Neuronal stem cell (in vitro differentiated cells): ENCODE data around the gene TANGO6.
A peak's percentile ranks its signal among the peaks of the same experiment; 100 is the strongest.

Source experiments
- DNase-seq: peaks from one replicate; pipeline ENCODE4 v3.0.0-alpha.2; 2013; ENCODE audit warnings: low spot score
- H2AFZ ChIP-seq: one replicate; pipeline ENCODE4 v1.6.1; 2013; ENCODE audit warnings: mild to moderate bottlenecking, low read length, inconsistent platforms
- H2AK5ac ChIP-seq: 2 replicates; pipeline ENCODE4 v1.6.1; 2013; ENCODE audit warnings: low read depth, mild to moderate bottlenecking, inconsistent platforms, low read length, moderate library complexity, mixed read lengths
- H2BK120ac ChIP-seq: 2 replicates; pipeline ENCODE4 v1.6.1; 2013; ENCODE audit warnings: low read depth, mild to moderate bottlenecking, inconsistent platforms, low read length, moderate library complexity, mixed read lengths
- H2BK12ac ChIP-seq: one replicate; pipeline ENCODE4 v1.6.1; 2013; ENCODE audit warnings: low read length, inconsistent platforms
- H2BK15ac ChIP-seq: 2 replicates; pipeline ENCODE4 v1.6.1; 2013; ENCODE audit warnings: mild to moderate bottlenecking, low read length, inconsistent platforms, mixed read lengths
- H2BK5ac ChIP-seq: one replicate; pipeline ENCODE4 v1.6.1; 2013; ENCODE audit warnings: inconsistent platforms, mild to moderate bottlenecking, low read length, moderate library complexity
- H3K14ac ChIP-seq: one replicate; pipeline ENCODE4 v1.6.1; 2013; ENCODE audit warnings: low read length, inconsistent platforms
- H3K18ac ChIP-seq: 2 replicates; pipeline ENCODE4 v1.6.1; 2013; ENCODE audit warnings: low read length, inconsistent platforms
- H3K23ac ChIP-seq: 2 replicates; pipeline ENCODE4 v1.6.1; 2013; ENCODE audit warnings: low read depth, mild to moderate bottlenecking, mixed read lengths, low read length, inconsistent platforms; ENCODE audit not compliant: poor library complexity
- H3K27ac ChIP-seq: replicated peaks from 3 replicates; pipeline ENCODE4 v1.5.1; 2013; ENCODE audit warnings: low read length, inconsistent platforms
- H3K27me3 ChIP-seq, 3 experiments: 2 replicates each; pipeline ENCODE4 v1.6.1; 2013; ENCODE audit warnings: low read length in 3 of 3, mild to moderate bottlenecking in 2 of 3, inconsistent platforms in 1 of 3, low read depth in 1 of 3, mixed read lengths in 1 of 3, moderate library complexity in 1 of 3; ENCODE audit not compliant: control insufficient read depth in 3 of 3, insufficient read depth in 3 of 3
- H3K36me3 ChIP-seq, 2 donors: replicated peaks in 1 of 2; 2 replicates each; pipeline ENCODE4 v1.6.1; 2013; ENCODE audit warnings: low read length in 2 of 2; ENCODE audit not compliant: control insufficient read depth in 2 of 2, insufficient read depth in 2 of 2
- H3K4ac ChIP-seq: 2 replicates; pipeline ENCODE4 v1.6.1; 2013; ENCODE audit warnings: inconsistent platforms, mild to moderate bottlenecking, low read length, moderate library complexity
- H3K4me1 ChIP-seq, 2 donors: 1 replicate in 1 of 2; 2 replicates in 1 of 2; pipeline ENCODE4 v1.6.1; 2013; ENCODE audit warnings: low read length in 2 of 2, low read depth in 1 of 2; ENCODE audit not compliant: control insufficient read depth in 2 of 2, insufficient read depth in 1 of 2
- H3K4me2 ChIP-seq: one replicate; pipeline ENCODE4 v1.6.1; 2013; ENCODE audit warnings: mild to moderate bottlenecking, low read length, inconsistent platforms; ENCODE audit not compliant: insufficient read depth, poor library complexity, severe bottlenecking
- H3K4me3 ChIP-seq, 2 donors: 2 replicates each; pipeline ENCODE4 v1.5.1; 2013; ENCODE audit warnings: low read length in 2 of 2, mild to moderate bottlenecking in 2 of 2, inconsistent platforms in 1 of 2, moderate library complexity in 1 of 2
- H3K79me1 ChIP-seq: one replicate; pipeline ENCODE4 v1.6.1; 2013; ENCODE audit warnings: low read depth, mild to moderate bottlenecking, inconsistent platforms, low read length, moderate library complexity
- H3K9ac ChIP-seq: one replicate; pipeline ENCODE4 v1.6.1; 2013; ENCODE audit warnings: mild to moderate bottlenecking, low read depth, low read length, inconsistent platforms; ENCODE audit not compliant: poor library complexity
- H3K9me3 ChIP-seq, 2 donors: replicated peaks in 1 of 2; 2 replicates each; pipeline versions ENCODE3 to v1.6.1; 2013; ENCODE audit warnings: low read length in 2 of 2, mild to moderate bottlenecking in 2 of 2, inconsistent platforms in 1 of 2, low read depth in 1 of 2, mixed read lengths in 1 of 2, moderate library complexity in 1 of 2; ENCODE audit not compliant: control insufficient read depth in 2 of 2, insufficient read depth in 1 of 2
- H4K8ac ChIP-seq: one replicate; pipeline ENCODE4 v1.6.1; 2013; ENCODE audit warnings: low read depth, mild to moderate bottlenecking, inconsistent platforms, low read length, moderate library complexity
- H4K91ac ChIP-seq: one replicate; pipeline ENCODE4 v1.6.1; 2013; ENCODE audit warnings: low read length, low read depth, mild to moderate bottlenecking, inconsistent platforms; ENCODE audit not compliant: poor library complexity
- WGBS, 2 donors: extraction: QIAGEN DNeasy Blood & Tissue Kit; methylation state at CpG; one replicate each; pipeline ENCODE4 v1.1.7; 2013; ENCODE audit warnings: missing lambda C conversion rate in 2 of 2, mixed read lengths in 1 of 2; ENCODE audit not compliant: insufficient read length in 2 of 2, insufficient replicate concordance in 1 of 2; ENCODE audit errors: extremely low coverage in 2 of 2; 5-methylcytosine and 5-hydroxymethylcytosine counted together

TANGO6 gene

DNA sequence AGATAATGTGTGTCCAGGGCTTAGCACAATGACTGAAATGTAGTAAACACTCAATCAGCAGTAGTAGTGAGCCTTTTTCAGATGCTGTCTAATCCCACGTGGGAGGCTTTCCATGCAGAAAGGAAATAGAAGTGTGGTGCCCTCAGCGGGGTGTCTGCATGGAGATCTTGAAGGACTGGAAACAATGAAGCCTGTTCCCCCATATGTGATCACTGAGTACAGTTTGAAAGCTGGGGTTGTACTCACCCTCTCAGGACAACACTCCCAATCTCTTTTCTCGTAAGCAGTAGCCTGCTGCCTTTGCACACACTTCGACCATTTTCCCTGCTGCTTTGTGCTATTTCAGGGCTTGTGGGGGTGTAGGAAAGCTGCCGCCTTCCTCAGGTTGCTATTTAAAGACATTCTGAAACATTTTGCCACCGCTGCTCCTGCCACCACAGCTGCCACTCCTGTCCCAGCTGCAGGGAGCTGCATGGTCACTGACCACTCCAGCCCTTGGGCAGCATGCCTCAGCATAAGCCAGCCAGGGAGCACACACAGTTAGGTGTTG lies 221.5 kb downstream of the TANGO6 start:
- no peak overlapping the region for H3K27ac ChIP-seq
- H3K9ac ChIP-seq, result no peak overlapping the region
- no peak overlapping the region for H3K4me2 ChIP-seq
- H3K9me3 ChIP-seq, result no peaks in the 10 kb centered on the region
- H2BK12ac ChIP-seq, result no peak overlapping the region
- no peaks in the 10 kb centered on the region for H3K27me3 ChIP-seq
- no peaks in the 10 kb centered on the region for H3K36me3 ChIP-seq
- H2BK120ac ChIP-seq, result no peak overlapping the region
- no peak overlapping the region for H4K91ac ChIP-seq
- H3K4me1 ChIP-seq, result peaks cover 18 to 19% of the 10 kb centered on the region in 2 donors
- H2AFZ ChIP-seq, result peak overlapping the region; percentile 67
- H3K4ac ChIP-seq, result no peak overlapping the region
- WGBS, 2 donors, result no CpG with 5 or more reads among the region's 6 CpGs
- no peak overlapping the region for H3K14ac ChIP-seq
- DNase-seq, result no peak
- no peak overlapping the region for H4K8ac ChIP-seq
- H2AK5ac ChIP-seq, result no peak overlapping the region
- no peak overlapping the region for H2BK5ac ChIP-seq
- H3K4me3 ChIP-seq, result no peak overlapping the region
- no peak overlapping the region for H3K23ac ChIP-seq
- H2BK15ac ChIP-seq, result no peak overlapping the region
- H3K79me1 ChIP-seq, result no peaks in the 10 kb centered on the region
- H3K18ac ChIP-seq, result no peak overlapping the region

DNA sequence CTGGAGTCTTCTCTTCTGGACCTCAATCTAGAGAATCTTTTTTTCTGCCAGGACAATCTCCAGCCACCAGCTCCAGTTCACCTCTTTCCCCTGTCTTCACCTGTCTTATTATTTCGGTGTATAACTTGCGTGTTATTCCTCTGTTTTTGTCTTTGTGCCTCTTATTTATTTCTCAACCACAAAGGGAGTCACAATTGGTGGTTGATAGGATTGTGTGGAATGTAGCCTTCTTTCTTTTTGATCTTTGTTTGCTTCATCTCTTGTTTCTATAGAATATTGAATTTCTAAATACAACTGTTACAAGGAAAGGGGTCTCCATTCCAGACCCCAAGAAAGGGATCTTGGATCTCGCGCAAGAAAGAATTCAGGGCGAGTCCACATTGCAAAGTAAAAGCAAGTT lies 226.2 kb downstream of the TANGO6 start:
- Histone ChIP-seq H4K8ac (no peak overlapping the region), H3K4ac (no peak overlapping the region)

DNA sequence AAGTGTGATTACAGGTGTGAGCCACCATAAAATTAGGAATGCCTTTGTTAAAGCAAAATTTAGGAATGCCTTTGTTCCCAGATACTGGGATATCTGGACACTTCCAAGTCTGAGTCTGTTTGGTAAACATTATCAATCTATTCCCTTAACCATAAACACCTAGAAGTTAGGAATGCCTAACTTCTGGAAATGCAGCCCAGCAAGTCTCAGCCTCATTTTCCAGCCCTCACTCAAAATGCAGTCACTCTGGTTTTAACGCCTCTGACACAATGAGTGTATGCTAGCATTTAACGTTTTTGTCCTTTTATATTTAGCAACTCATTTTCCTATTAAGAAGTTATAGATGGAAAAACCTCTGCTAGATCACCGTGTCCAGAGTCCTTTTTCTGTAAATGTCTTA lies 227.7 kb downstream of the TANGO6 start:
- Histone ChIP-seq H3K79me1 (no peaks in the 10 kb centered on the region), H3K27me3 (no peaks in the 10 kb centered on the region), H3K14ac (no peak overlapping the region), H2BK120ac (no peak overlapping the region), H3K4me1 (peaks cover 8 to 16% of the 10 kb centered on the region in 2 donors), H2AFZ (no peak overlapping the region), H4K8ac (no peak overlapping the region), H2BK5ac (no peak overlapping the region), H3K9me3 (no peaks in the 10 kb centered on the region), H2BK15ac (no peak overlapping the region), H3K18ac (no peak overlapping the region), H2BK12ac (no peak overlapping the region), H3K36me3 (no peaks in the 10 kb centered on the region), H3K9ac (no peak overlapping the region), H3K4me2 (no peak overlapping the region), H2AK5ac (no peak overlapping the region), H3K4ac (no peak overlapping the region), H3K4me3 (no peak overlapping the region), H4K91ac (no peak overlapping the region), H3K23ac (no peak overlapping the region), H3K27ac (no peak overlapping the region)
- no CpG with 5 or more reads among the region's 3 CpGs for WGBS, 2 donors
- DNase-seq, result no peak

More for the DNA sequence above, 226.2 kb downstream of the TANGO6 start:
- DNase-seq, result no peak
- no CpG with 5 or more reads among the region's 5 CpGs for WGBS, 2 donors
- no peak overlapping the region for H3K9ac ChIP-seq
- no peak overlapping the region for H2BK12ac ChIP-seq
- no peak overlapping the region for H3K4me3 ChIP-seq
- no peaks in the 10 kb centered on the region for H3K36me3 ChIP-seq
- no peak overlapping the region for H2BK120ac ChIP-seq
- no peak overlapping the region for H3K27ac ChIP-seq
- H2AK5ac ChIP-seq, result no peak overlapping the region
- no peak overlapping the region for H3K23ac ChIP-seq
- H3K4me1 ChIP-seq, result peaks cover 20 to 32% of the 10 kb centered on the region in 2 donors
- no peaks in the 10 kb centered on the region for H3K27me3 ChIP-seq
- H2BK5ac ChIP-seq, result no peak overlapping the region
- no peaks in the 10 kb centered on the region for H3K79me1 ChIP-seq
- no peak overlapping the region for H2AFZ ChIP-seq
- no peak overlapping the region for H3K14ac ChIP-seq
- no peak overlapping the region for H4K91ac ChIP-seq
- no peak overlapping the region for H2BK15ac ChIP-seq
- H3K9me3 ChIP-seq, result no peaks in the 10 kb centered on the region
- no peak overlapping the region for H3K4me2 ChIP-seq
- no peak overlapping the region for H3K18ac ChIP-seq

DNA sequence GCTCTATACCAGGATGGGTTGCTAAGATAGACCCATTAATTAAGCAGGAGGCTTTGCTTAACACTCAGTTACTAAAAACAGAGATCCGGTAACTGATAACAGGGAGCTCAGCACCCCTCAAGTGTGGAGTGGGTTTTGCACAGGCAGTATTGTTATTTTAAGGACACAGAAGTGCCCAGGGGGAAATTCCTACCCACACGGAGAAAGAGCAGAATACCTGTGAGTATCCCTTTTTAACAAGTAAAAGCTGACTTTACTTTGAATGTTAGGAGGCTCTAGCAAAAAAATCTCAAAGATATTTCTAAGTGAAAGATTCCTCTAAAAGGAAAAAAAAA lies 229.3 kb downstream of the TANGO6 start:
- H3K18ac ChIP-seq, result no peak overlapping the region
- WGBS, 2 donors, result no CpG with 5 or more reads among the region's 2 CpGs
- H2AK5ac ChIP-seq, result no peak overlapping the region
- H3K23ac ChIP-seq, result no peak overlapping the region
- H3K14ac ChIP-seq, result no peak overlapping the region
- no peak overlapping the region for H3K4me3 ChIP-seq
- no peak overlapping the region for H3K27ac ChIP-seq
- H4K91ac ChIP-seq, result no peak overlapping the region
- H4K8ac ChIP-seq, result no peak overlapping the region
- DNase-seq, result no peak
- no peak overlapping the region for H2BK15ac ChIP-seq
- no peak overlapping the region for H3K4me2 ChIP-seq
- no peaks in the 10 kb centered on the region for H3K36me3 ChIP-seq
- H3K9me3 ChIP-seq, result no peaks in the 10 kb centered on the region
- H3K9ac ChIP-seq, result no peak overlapping the region
- no peak overlapping the region for H2BK120ac ChIP-seq
- H3K4ac ChIP-seq, result no peak overlapping the region
- no peak overlapping the region for H2BK12ac ChIP-seq
- no peak overlapping the region for H2AFZ ChIP-seq
- H2BK5ac ChIP-seq, result no peak overlapping the region
- peaks cover 13 to 23% of the 10 kb centered on the region in 2 donors for H3K4me1 ChIP-seq
- H3K27me3 ChIP-seq, result no peaks in the 10 kb centered on the region
- H3K79me1 ChIP-seq, result no peaks in the 10 kb centered on the region
